ENCODE measurements around the gene CNTNAP2.

The CNTNAP2 gene

DNA sequence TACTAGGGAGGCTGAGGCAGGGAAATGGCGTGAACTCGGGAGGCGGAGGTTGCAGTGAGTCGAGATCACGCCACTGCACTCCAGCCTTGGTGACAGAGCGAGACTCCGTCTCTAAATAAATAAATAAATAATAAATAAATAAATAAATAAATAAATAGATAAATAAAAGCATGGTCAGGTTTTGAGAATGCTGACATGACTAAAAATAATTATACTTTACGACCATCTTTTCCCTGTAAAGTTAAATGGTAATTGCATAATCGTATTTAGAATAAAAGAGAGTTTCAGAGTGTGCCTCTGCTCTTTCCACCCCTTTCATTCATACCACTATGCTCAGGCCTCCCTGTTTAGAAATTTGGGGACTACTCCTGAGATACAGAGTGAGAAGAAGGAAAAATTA lies 326.5 kb downstream of the CNTNAP2 start:
- no peak for DNase-seq

- no peak for DNase-seq
Observed at GRCh38 chr7:146449625-146450024, 333.0 kb downstream of the CNTNAP2 start.

DNA sequence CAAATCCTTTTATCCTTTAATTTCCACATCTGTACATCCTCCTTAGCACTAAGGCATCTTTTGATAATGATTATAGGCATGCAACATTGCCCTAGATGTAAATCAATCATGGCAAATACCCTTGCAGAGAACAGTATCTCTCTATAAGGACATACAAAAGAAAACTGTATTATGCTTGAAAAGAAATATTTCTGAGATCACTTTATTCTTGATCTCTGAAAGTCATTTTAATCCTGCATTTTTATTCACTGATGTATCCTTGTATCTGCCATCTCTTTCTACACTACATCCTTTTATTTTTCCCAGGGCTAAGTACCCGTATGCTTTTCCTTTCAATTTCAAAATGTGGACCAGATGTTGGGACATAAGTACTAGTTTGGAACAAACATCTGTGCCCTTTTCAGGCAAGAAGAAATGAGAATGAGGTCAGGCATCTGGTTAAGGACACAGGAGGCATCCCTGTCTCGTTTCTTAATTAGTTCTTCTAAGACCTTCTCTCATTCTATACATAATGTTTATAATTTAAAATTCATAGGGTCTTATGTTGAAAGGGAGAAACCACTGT lies 338.6 kb downstream of the CNTNAP2 start:
- no peak for DNase-seq

- no peak for DNase-seq
Observed at GRCh38 chr7:146479040-146479439, 362.4 kb downstream of the CNTNAP2 start.

GRCh38 chr7:146486519-146486918 lies 369.9 kb downstream of the CNTNAP2 start:
- no peak for DNase-seq

DNA sequence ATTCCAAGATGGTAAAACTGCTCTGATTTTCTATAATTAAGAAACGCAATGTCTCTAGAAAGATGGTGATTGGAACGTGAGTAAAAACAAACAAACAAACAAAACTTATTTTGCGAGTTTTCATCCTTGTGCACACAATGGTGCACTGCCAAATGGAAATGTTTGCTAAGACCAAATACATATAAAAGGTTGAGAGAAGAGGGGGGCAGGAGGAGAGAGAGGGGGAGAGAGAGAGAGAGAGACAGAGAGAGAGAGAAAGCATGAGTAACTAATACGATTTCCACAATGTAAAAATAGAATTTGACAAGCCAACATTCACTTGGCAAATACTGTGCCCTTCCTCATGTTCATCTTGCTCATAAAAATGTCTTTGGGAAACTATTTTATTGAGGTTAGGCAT lies 375.4 kb downstream of the CNTNAP2 start:
- DNase-seq, result no peak

DNA sequence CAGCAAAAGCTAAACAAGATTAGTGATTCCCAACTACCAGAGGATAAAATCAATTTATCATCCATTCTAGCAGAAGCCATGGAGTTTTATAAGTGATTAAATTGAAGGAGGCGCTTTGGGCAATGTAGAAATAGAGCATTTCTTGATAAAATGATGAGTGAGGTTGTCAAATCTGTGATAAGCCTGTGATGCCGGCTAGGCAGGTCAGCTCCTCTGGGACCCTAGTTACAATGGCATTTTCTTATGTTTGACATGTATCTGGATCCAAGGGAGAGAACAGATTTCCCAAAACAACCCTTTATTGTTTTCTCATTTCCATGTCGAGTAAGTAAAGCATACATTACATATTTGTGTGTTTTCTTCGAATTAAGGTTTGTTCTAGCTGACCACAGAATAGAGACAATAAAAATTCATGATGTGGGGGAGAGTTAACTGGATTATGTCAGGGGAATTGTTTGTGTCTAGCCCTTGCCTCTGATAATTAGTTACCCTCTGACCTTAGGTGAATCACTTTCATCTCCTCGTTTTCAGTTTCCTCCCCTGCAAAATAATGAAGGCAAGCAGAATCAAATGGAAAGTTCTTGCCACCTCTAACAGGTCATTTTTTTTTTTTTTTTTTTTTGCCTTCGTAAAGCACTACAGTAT lies 378.5 kb downstream of the CNTNAP2 start:
- DNase-seq, result no peak

DNA sequence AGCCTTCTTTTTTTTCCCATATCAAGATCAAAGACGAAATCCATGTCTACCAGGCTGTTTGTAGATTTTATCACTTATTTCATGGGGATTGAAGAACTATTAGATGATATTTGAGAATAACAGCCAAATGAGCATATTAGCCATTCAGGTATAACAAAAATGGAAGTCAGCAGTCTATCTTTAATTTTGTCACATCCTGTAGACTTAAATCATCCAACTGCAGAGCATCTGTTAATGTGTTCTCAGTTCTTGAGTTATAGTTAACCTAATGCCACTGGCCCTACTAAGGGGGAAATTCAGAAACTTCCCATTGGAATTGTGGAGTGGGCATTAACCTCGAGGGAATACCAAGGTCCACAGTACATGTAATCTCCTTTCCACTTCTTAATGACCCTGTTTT lies 380.1 kb downstream of the CNTNAP2 start:
- DNase-seq, result no peak

- DNase-seq, result no peak
Observed at GRCh38 chr7:146499970-146500369, 383.4 kb downstream of the CNTNAP2 start.

DNA sequence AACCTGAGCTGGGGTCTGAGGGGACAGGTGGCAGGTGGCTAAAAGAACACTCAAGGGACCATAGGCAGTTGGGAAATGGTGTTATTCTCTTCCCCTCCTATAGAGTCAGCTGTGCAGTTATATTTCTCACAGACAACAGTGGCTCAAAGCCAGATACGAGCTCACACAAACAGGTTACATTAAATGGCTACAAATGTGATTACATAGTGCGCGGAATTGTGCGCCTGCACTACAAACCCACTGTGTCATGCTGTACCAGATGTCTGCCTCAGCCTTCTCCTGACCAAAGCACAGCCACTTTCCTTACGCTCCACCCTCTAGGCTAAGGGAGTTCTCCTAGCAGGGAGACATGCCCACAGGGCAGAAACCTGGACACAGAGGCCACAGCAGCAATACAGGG lies 387.2 kb downstream of the CNTNAP2 start:
- DNase-seq, result no peak

DNA sequence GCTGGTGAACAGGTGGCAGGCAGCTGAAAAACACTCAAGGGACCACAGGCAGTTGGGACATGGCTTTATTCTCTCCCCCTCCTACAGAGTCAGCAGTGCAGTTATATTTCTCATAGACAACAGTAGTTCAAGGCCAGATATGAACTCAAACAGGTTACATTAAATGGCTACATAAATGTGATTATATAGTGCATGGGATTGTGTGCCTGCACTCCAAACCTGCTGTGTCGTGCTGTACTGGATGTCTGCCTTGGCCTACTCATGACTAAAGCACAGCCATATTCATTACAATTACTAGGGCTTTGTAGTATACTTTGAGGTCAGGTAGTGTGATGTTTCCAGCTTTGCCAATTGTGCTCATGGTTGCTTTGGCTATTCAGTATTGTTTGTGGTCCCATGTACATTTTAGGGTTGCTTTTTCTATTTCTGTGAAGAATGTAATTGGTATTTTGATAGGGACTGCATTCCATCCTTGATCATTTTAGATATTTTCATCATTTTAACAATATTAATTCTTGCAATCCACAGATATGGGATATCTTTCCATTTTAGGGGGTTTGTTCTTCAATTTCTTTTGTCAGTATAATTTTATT lies 393.6 kb downstream of the CNTNAP2 start:
- no peak for DNase-seq

DNA sequence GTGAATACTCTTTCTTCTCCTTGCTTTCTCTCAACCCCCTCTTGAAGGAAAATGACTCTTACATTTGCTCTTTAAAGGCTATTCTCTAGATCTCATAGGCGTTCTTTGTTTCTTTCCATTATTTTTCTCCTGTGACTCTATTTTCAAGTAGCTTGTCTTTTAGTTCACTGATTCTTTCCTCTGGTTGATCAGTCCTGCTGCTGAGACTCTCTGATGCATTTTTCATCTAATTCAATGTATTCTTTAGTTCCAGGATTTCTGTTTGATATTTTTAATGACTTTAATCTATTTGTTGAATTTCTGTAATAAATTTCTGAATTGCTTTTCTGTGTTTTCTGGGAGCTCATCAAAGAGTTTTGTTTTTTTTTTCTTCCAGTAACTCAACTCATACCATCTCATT lies 397.7 kb downstream of the CNTNAP2 start:
- no peak for DNase-seq

DNA sequence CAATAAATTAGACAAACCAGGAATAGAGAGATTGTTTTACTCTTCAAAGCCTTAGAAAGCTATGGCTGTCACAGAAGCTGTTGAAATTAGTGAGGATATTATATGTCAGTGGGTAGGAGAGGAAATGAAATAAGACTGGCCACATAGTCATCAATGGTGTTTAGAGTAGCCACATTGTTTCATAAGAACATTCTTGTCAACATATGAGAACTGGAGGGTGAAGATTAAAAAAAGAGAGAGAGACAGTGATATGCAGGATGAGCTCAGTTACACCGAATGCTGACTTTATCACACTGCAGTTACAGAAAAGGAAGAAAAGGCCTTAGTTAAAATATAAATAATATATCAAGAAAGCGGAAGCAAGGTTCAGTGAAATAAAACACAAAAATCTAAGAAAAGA lies 412.0 kb downstream of the CNTNAP2 start:
- no peak for DNase-seq

DNA sequence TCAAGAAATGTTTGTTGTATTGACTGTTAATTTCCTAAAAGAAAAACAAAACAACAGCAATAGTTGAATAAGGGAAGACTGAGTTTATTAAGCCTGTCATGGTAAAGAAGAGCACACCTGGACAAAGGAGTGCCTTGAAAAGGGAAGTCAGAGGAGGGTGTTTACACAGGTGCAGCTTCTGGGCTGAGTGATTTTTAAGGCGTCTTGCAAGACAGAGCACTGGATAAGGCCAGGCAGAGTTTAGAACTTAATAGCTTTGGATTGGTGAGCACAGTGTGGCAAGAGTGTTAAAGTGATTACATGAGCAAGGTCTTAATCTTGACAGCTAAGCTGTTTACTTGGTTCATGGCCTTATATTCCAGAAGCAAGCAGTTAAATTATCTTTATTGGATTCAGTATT lies 423.2 kb downstream of the CNTNAP2 start:
- DNase-seq, result no peak

DNA sequence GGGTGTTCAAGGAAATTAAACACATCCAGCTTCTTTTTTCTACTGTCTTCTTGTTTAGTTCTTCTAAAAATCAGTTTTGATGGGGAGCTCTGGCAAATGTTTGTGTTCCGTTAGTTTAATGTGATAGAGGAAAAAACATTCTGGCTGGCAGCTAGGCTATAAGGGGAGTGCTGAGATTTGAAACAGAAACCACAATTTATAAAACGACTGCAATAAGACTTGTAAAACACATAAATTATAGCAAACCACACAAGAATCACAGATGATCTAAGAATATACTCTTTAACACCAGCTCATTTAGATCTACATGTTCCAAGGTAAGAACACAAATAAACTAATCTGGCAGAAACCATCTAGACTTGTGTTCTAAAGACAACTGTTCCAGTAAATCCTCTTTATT lies 425.5 kb downstream of the CNTNAP2 start:
- DNase-seq, result no peak

GRCh38 chr7:146544748-146545147 lies 428.1 kb downstream of the CNTNAP2 start:
- no peak for DNase-seq

GRCh38 chr7:146548816-146549215 lies 432.2 kb downstream of the CNTNAP2 start:
- DNase-seq, result no peak

GRCh38 chr7:146554556-146554955 lies 438.0 kb downstream of the CNTNAP2 start:
- DNase-seq, result no peak

GRCh38 chr7:146557971-146558469 lies 441.4 kb downstream of the CNTNAP2 start:
- DNase-seq, result no peak

GRCh38 chr7:146565872-146566271 lies 449.3 kb downstream of the CNTNAP2 start:
- no peak for DNase-seq

DNA sequence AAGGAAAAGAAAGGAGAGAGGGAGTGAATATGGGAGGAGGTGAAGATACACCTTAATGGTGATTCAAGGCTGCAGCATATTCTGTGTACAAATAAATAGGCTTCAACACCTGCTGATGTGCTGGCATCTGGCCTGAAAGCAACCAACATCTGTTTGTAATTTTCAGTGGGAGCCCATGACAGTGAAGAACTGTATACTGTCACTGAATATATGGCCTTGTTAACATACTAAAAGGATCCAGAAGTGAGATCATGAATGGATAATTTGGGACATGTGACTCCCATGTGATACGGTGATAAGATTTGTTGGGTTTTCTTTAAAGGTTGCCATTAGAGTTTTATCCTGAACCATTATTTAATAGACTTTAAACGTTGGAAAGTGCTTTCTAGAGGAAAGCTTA lies 459.3 kb downstream of the CNTNAP2 start:
- no peak for DNase-seq

DNA sequence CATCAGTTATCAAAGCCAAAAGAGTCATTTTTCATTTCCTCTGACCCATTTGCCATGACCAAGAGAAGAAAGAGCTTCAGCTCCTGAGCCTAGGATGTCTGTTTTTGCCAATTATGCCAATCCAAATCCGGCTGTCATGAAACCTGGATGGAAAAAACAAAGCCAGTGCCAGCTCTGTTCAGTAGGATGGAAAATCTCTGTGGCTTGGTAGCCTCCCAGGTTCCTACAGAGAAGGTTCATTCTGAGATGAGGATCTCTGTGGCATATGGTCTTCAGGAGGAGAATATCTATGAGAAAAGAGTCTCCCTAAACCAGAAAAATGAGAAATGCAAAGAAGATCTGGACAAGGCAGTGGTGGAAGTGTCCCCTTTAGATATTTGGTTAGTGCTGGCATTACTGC lies 475.4 kb downstream of the CNTNAP2 start:
- no peak for DNase-seq

GRCh38 chr7:146606628-146607027 lies 490.0 kb downstream of the CNTNAP2 start:
- peak; percentile 27 for DNase-seq

GRCh38 chr7:146619641-146620040 lies 503.0 kb downstream of the CNTNAP2 start:
- DNase-seq, result no peak

- DNase-seq, result no peak
Observed at GRCh38 chr7:146626912-146627311, 510.3 kb downstream of the CNTNAP2 start.
